Liver (tissue), 9 donors: ENCODE data around the gene MAP4K2. TPM values are rescaled to one million over a fixed set of nuclear protein-coding genes. Genes with fewer than 3 reads are reported as not detected.

Experiments used
- DNase-seq: peaks from one replicate; pipeline ENCODE4 v3.0.0-alpha.2; 2017; ENCODE audit warnings: low spot score
- H3K27ac ChIP-seq, 2 donors: one replicate each; pipeline ENCODE4 v1.7.0; 2013; ENCODE audit warnings: inconsistent platforms in 2 of 2, low read length in 2 of 2, control low read depth in 1 of 2, low read depth in 1 of 2, mild to moderate bottlenecking in 1 of 2
- H3K27me3 ChIP-seq, 4 donors: one replicate each; pipeline versions ENCODE4 v1.6.1 to v1.7.0; 2013; ENCODE audit warnings: low read length in 3 of 4, inconsistent platforms in 1 of 4, mild to moderate bottlenecking in 1 of 4, moderate library complexity in 1 of 4; ENCODE audit not compliant: control insufficient read depth in 4 of 4, insufficient read depth in 4 of 4
- H3K36me3 ChIP-seq, 4 donors: one replicate each; pipeline versions ENCODE4 v1.6.1 to v1.7.0; 2013; ENCODE audit warnings: low read length in 3 of 4, mild to moderate bottlenecking in 3 of 4, low read depth in 1 of 4, moderate library complexity in 1 of 4; ENCODE audit not compliant: control insufficient read depth in 4 of 4, insufficient read depth in 3 of 4
- H3K4me1 ChIP-seq, 4 donors: one replicate each; pipeline versions ENCODE4 v1.6.1 to v1.7.0; 2013; ENCODE audit warnings: low read length in 3 of 4, mild to moderate bottlenecking in 3 of 4, moderate library complexity in 1 of 4; ENCODE audit not compliant: control insufficient read depth in 4 of 4, insufficient read depth in 4 of 4
- H3K4me3 ChIP-seq, 3 donors: one replicate each; pipeline versions ENCODE4 v1.6.1 to v1.7.0; 2013; ENCODE audit warnings: low read length in 3 of 3, control low read depth in 1 of 3, low read depth in 1 of 3, mild to moderate bottlenecking in 1 of 3
- H3K9ac ChIP-seq, 2 donors: one replicate each; pipeline ENCODE4 v1.7.0; 2013; ENCODE audit warnings: low read length in 2 of 2, mild to moderate bottlenecking in 2 of 2, moderate library complexity in 2 of 2, control low read depth in 1 of 2, low read depth in 1 of 2
- H3K9me3 ChIP-seq, 4 donors: one replicate each; pipeline versions ENCODE4 v1.6.1 to v1.7.0; 2013; ENCODE audit warnings: low read length in 3 of 4; ENCODE audit not compliant: control insufficient read depth in 4 of 4
- ATF3 ChIP-seq: IDR thresholded peaks from 2 replicates; pipeline ENCODE4 v1.6.1; 2016; ENCODE audit warnings: antibody characterized with exemption
- CTCF ChIP-seq: fragments of 150-350 bp; IDR thresholded peaks from 2 replicates; pipeline ENCODE4 v1.5.1; 2017; ENCODE audit warnings: improper control_type of control experiment, low read depth, low read length; ENCODE audit not compliant: missing input control
- EGR1 ChIP-seq, 2 donors: IDR thresholded peaks; 2 replicates each; pipeline ENCODE4 v1.6.1; 2016 to 2018; ENCODE audit warnings: antibody characterized with exemption in 2 of 2, low read depth in 2 of 2
- FOXA1 ChIP-seq: IDR thresholded peaks from 2 replicates; pipeline ENCODE4 v1.6.1; 2016; ENCODE audit warnings: antibody characterized with exemption
- FOXA2 ChIP-seq: IDR thresholded peaks from 2 replicates; pipeline ENCODE4 v1.6.1; 2016; ENCODE audit warnings: antibody characterized with exemption
- GABPA ChIP-seq, 2 donors: IDR thresholded peaks in 1 of 2; conservative IDR thresholded peaks in 1 of 2; 2 replicates each; pipeline ENCODE4 v1.6.1; 2016; ENCODE audit warnings: antibody characterized with exemption in 2 of 2, mild to moderate bottlenecking in 1 of 2, moderate library complexity in 1 of 2
- HNF4A ChIP-seq, 2 donors: conservative IDR thresholded peaks; 2 replicates each; pipeline ENCODE4 v1.6.1; 2016; ENCODE audit warnings: antibody characterized with exemption in 2 of 2, mild to moderate bottlenecking in 2 of 2
- HNF4G ChIP-seq: IDR thresholded peaks from 2 replicates; pipeline ENCODE4 v1.6.1; 2016; ENCODE audit warnings: antibody characterized with exemption
- JUND ChIP-seq, 2 donors: IDR thresholded peaks; 2 replicates each; pipeline ENCODE4 v1.6.1; 2016; ENCODE audit warnings: antibody characterized with exemption in 2 of 2
- MAX ChIP-seq: IDR thresholded peaks from 2 replicates; pipeline ENCODE4 v1.6.1; 2016; ENCODE audit warnings: antibody characterized with exemption
- NR2F2 ChIP-seq: IDR thresholded peaks from 2 replicates; pipeline ENCODE4 v1.6.1; 2016; ENCODE audit warnings: antibody characterized with exemption
- RAD21 ChIP-seq, 2 donors: IDR thresholded peaks; 2 replicates each; pipeline ENCODE4 v1.6.1; 2016; ENCODE audit warnings: antibody characterized with exemption in 2 of 2, mild to moderate bottlenecking in 2 of 2
- REST ChIP-seq: IDR thresholded peaks from 2 replicates; pipeline ENCODE4 v1.6.1; 2016; ENCODE audit warnings: antibody characterized with exemption, mild to moderate bottlenecking
- SP1 ChIP-seq: IDR thresholded peaks from 2 replicates; pipeline ENCODE4 v1.6.1; 2018; ENCODE audit warnings: antibody characterized with exemption, mild to moderate bottlenecking
- TAF1 ChIP-seq: conservative IDR thresholded peaks from 2 replicates; pipeline ENCODE4 v1.6.1; 2016; ENCODE audit warnings: antibody characterized with exemption, mild to moderate bottlenecking
- YY1 ChIP-seq: IDR thresholded peaks from 2 replicates; pipeline ENCODE4 v1.6.1; 2016; ENCODE audit warnings: antibody characterized with exemption, mild to moderate bottlenecking
- ZBTB33 ChIP-seq: IDR thresholded peaks from 2 replicates; pipeline ENCODE4 v1.6.1; 2016; ENCODE audit warnings: antibody characterized with exemption
- WGBS: extraction: QIAGEN DNeasy Blood & Tissue Kit; methylation state at CpG from one replicate; pipeline ENCODE4 v1.1.7; 2013; 5-methylcytosine and 5-hydroxymethylcytosine counted together
- polyA plus RNA-seq, 2 donors: library from polyadenylated mRNA; stranded (reverse) in 1 of 2; unstranded in 1 of 2; fragments of 200-250 nt in 1 of 2; fragments of >200 nt in 1 of 2; fragmentation: Nextera tagmentation in 1 of 2; extraction: Ambion mirVana in 1 of 2; gene quantifications; one replicate each; pipeline versions ENCODE4 v1.2.1 to v1.2.3, GENCODE V29; 2013 to 2015
- total RNA-seq, 2 donors: library from RNA; depleted of rRNA; stranded (reverse); fragments of >200 nt; gene quantifications; one replicate each; pipeline ENCODE4 v1.2.3, GENCODE V29; 2014
- donor health status: healthy.
- donor health status: healthy.
- donor health status: healthy.
- donor health status: healthy.
- donor health status: healthy.

Gene MAP4K2
- total and polyA plus RNA-seq, 4 donors, result 2.1 to 6.9 (median 3.5) TPM

- H3K9ac ChIP-seq, result no peak overlapping the region
- 96% methylated on average over 28 of the region's 28 CpGs for WGBS
- no peak overlapping the region for H3K27ac ChIP-seq
- no peak for DNase-seq
- H3K4me3 ChIP-seq, result no peak overlapping the region
- no peaks in the 10 kb centered on the region for H3K27me3 ChIP-seq
- TF ChIP-seq REST, result no peak
- TF ChIP-seq JUND (IDR thresholded peaks at IDR 0.05), result no peak
- no peak for TF ChIP-seq ZBTB33
- no peak for TF ChIP-seq TAF1
- no peak for TF ChIP-seq RAD21 (IDR thresholded peaks at IDR 0.05)
- no peaks in the 10 kb centered on the region for H3K4me1 ChIP-seq
- H3K36me3 ChIP-seq, result no peaks in the 10 kb centered on the region
- no peaks in the 10 kb centered on the region for H3K9me3 ChIP-seq
Observed at GRCh38 chr11:64838600-64839334, 35.8 kb upstream of the MAP4K2 start.

GRCh38 chr11:64837887-64838351 lies 34.9 kb upstream of the MAP4K2 start:
- H3K27ac ChIP-seq, result no peak overlapping the region
- H3K9ac ChIP-seq, result no peak overlapping the region
- DNase-seq, result no peak
- H3K27me3 ChIP-seq, result no peaks in the 10 kb centered on the region
- no peaks in the 10 kb centered on the region for H3K4me1 ChIP-seq
- H3K36me3 ChIP-seq, result no peaks in the 10 kb centered on the region
- no peak overlapping the region for H3K4me3 ChIP-seq
- TF ChIP-seq FOXA2 (no peak), HNF4A (conservative IDR thresholded peaks at IDR 0.05) (no peak), EGR1 (IDR thresholded peaks at IDR 0.05; ENCODE audit: low read depth in 2 of 2) (no peak), YY1 (no peak), CTCF (no peak), HNF4G (no peak), GABPA (IDR thresholded peaks at IDR 0.05 in 1 of 2, conservative IDR thresholded peaks at IDR 0.05 in 1 of 2) (no peak), ZBTB33 (no peak), TAF1 (no peak), ATF3 (no peak), SP1 (no peak), JUND (IDR thresholded peaks at IDR 0.05) (no peak), FOXA1 (no peak), REST (no peak), NR2F2 (no peak), MAX (no peak)
- 97% methylated on average over 10 of the region's 10 CpGs for WGBS
- no peaks in the 10 kb centered on the region for H3K9me3 ChIP-seq
